BE2C (cell line): Measurements from ENCODE around the gene CTSE.
"Not testable (repeated sequence)": the region's sequence is repeated elsewhere in the genome, so short reads cannot be mapped to it uniquely, and the experiment has no call there.

ENCODE experiments used
- DNase-seq: peaks from one replicate; pipeline ENCODE4 v3.0.0-alpha.2; 2020
- H3K27me3 ChIP-seq: fragments of 250-450 bp; sonication (Bioruptor Pico); 2 replicates; pipeline ENCODE4 v1.5.1; 2020; ENCODE audit warnings: mild to moderate bottlenecking
- H3K36me3 ChIP-seq: fragments of 250-450 bp; sonication (Bioruptor Pico); 2 replicates; pipeline ENCODE4 v1.5.1; 2020; ENCODE audit warnings: mild to moderate bottlenecking
- H3K4me1 ChIP-seq: fragments of 250-450 bp; sonication (Bioruptor Pico); 2 replicates; pipeline ENCODE4 v1.5.1; 2020
- H3K4me3 ChIP-seq: 2 replicates; pipeline ENCODE4 v1.5.1; 2011; ENCODE audit warnings: low read depth, low read length
- H3K9me3 ChIP-seq: fragments of 250-450 bp; sonication (Bioruptor Pico); 2 replicates; pipeline ENCODE4 v1.5.1; 2020
- CTCF ChIP-seq: IDR thresholded peaks from 2 replicates; pipeline ENCODE4 v1.5.1; 2012; ENCODE audit warnings: mild to moderate bottlenecking, low read depth, low read length

CTSE gene

DNA sequence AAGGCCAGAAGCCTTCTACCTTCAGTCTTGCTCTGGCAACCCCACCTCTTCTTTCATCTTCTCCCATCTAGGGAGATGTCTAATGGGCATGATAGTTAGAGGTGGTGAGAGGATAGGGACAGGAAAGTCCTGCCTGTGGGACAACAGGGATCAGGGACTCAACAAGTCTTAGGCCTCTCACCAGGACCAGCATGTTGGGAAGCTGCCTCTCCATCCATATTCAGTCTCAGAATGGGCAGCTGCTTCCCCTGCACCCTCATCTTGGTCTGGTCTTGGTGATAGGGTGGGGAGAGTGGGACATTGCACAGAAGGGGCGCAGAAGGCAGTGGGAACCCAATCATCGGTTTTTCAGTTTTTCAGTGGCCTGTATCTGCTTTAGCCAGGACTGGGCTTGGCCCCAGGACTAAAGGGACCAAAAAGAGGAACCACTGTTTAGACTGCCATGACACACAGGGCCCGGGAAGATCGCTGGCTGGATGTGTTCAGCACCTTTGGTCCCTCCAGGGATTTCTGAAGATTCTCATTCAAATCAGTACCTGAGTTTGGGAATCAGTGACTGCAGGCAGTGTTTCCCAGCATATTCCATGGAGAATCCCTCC is 42.0 kb upstream of the CTSE start:
- no peak for DNase-seq
- H3K9me3 ChIP-seq = no peaks in the 10 kb centered on the region; the same call in 1 of the 2 replicates
- no peaks in the 10 kb centered on the region for H3K36me3 ChIP-seq
- no peak overlapping the region for H3K4me3 ChIP-seq
- H3K27me3 ChIP-seq = peaks cover 18% of the 10 kb centered on the region
- TF ChIP-seq CTCF = no peak
- no peaks in the 10 kb centered on the region for H3K4me1 ChIP-seq

DNA sequence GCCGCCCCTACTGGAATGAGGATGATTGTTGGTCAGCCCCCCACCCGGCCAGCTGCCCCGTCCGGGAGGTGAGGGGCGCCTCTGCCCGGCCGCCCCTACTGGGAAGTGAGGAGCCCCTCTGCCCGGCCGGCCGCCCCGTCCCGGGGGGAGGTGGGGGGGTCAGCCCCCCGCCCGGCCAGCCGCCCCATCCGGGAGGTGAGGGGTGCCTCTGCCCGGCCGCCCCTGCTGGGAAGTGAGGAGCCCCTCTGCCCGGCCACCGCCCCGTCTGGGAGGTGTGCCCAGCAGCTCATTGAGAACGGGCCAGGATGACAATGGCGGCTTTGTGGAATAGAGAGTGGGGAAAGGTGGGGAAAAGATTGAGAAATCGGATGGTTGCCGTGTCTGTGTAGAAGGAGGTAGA is 40.8 kb upstream of the CTSE start:
- not testable (repeated sequence) for H3K4me3 ChIP-seq, H3K4me1 ChIP-seq, H3K9me3 ChIP-seq, H3K36me3 ChIP-seq, DNase-seq
- peaks cover 16% of the 10 kb centered on the region for H3K27me3 ChIP-seq

DNA sequence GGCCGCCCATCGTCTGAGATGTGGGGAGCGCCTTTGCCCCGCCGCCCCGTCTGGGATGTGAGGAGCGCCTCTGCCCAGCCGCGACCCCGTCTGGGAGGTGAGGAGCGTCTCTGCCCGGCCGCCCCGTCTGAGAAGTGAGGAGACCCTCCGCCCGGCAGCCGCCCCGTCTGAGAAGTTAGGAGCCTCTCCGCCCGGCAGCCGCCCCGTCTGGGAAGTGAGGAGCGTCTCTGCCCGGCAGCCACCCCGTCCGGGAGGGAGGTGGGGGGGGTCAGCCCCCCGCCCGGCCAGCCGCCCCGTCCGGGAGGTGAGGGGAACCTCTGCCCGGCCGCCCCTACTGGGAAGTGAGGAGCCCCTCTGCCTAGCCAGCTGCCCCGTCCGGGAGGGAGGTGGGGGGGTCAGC is 40.3 kb upstream of the CTSE start:
- H3K4me1 ChIP-seq, H3K4me3 ChIP-seq, H3K9me3 ChIP-seq, H3K36me3 ChIP-seq, DNase-seq: not testable (repeated sequence)
- H3K27me3 ChIP-seq = peaks cover 16% of the 10 kb centered on the region

DNA sequence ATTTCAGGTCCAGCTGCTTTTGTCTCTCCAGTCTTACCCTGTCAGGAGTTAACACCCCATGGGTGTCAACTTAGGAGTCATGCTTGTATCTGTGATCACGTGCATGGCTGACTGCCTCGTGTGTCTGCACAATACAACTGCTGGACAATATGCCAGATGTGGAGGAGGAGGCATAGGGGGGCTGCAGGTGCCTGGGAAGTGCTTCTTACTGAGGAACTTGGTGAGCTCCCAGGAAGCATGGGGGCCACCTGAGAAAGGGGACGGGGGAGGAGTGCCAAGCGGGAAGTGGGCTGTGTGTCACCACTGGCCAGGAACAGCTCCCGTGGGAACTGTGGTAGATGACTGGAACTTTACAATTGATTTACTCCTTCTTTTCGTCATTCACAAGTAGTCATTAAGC is 38.8 kb upstream of the CTSE start:
- H3K4me1 ChIP-seq = no peaks in the 10 kb centered on the region
- no peak for TF ChIP-seq CTCF
- peaks cover 5% of the 10 kb centered on the region for H3K27me3 ChIP-seq

GRCh38 chr1:206060844-206061243 is 37.1 kb upstream of the CTSE start:
- H3K4me3 ChIP-seq = no peak overlapping the region
- H3K27me3 ChIP-seq = no peaks in the 10 kb centered on the region
- no peaks in the 10 kb centered on the region; the same call in 1 of the 2 replicates for H3K9me3 ChIP-seq
- DNase-seq = no peak
- H3K36me3 ChIP-seq = no peaks in the 10 kb centered on the region
- TF ChIP-seq CTCF = no peak
- H3K4me1 ChIP-seq = no peaks in the 10 kb centered on the region

More for the DNA sequence above, 38.8 kb upstream of the CTSE start:
- Histone ChIP-seq H3K36me3 (no peaks in the 10 kb centered on the region), H3K9me3 (no peaks in the 10 kb centered on the region; the same call in 1 of the 2 replicates), H3K4me3 (no peak overlapping the region)
- DNase-seq = no peak

- H3K4me1 ChIP-seq = no peaks in the 10 kb centered on the region
- no peak overlapping the region for H3K4me3 ChIP-seq
- DNase-seq = no peak
- H3K36me3 ChIP-seq = no peaks in the 10 kb centered on the region
- no peak for TF ChIP-seq CTCF
- no peaks in the 10 kb centered on the region for H3K27me3 ChIP-seq
- H3K9me3 ChIP-seq = no peaks in the 10 kb centered on the region; the same call in 1 of the 2 replicates
These were observed 35.7 kb upstream of the CTSE start for GRCh38 chr1:206059355-206059915.

DNA sequence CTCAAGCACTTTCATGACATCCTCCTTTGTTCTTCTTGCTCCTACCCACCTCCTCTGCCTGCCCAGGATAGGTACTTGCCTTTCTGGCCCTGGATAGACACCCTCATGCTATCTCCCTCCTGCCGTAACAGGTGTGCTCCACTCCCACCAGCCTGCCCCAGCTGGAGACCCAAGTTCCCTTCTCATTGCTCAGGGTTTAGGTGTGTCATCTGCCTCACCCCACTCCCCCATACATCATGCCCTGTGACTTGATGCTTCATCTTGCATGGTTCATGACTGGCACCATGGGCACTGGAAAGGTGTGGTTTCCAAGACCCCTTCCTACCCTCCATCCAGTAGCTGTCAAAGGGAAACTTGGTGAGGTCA is 35.2 kb upstream of the CTSE start:
- H3K36me3 ChIP-seq = no peaks in the 10 kb centered on the region
- H3K4me1 ChIP-seq = no peaks in the 10 kb centered on the region
- no peak for TF ChIP-seq CTCF
- H3K27me3 ChIP-seq = no peaks in the 10 kb centered on the region
- DNase-seq = no peak
- no peak overlapping the region for H3K4me3 ChIP-seq
- no peaks in the 10 kb centered on the region; the same call in 1 of the 2 replicates for H3K9me3 ChIP-seq

- H3K36me3 ChIP-seq, H3K4me1 ChIP-seq, H3K9me3 ChIP-seq, H3K27me3 ChIP-seq, H3K4me3 ChIP-seq, DNase-seq: not testable (repeated sequence)
These were observed 34.7 kb upstream of the CTSE start for GRCh38 chr1:206058289-206058926.

DNA sequence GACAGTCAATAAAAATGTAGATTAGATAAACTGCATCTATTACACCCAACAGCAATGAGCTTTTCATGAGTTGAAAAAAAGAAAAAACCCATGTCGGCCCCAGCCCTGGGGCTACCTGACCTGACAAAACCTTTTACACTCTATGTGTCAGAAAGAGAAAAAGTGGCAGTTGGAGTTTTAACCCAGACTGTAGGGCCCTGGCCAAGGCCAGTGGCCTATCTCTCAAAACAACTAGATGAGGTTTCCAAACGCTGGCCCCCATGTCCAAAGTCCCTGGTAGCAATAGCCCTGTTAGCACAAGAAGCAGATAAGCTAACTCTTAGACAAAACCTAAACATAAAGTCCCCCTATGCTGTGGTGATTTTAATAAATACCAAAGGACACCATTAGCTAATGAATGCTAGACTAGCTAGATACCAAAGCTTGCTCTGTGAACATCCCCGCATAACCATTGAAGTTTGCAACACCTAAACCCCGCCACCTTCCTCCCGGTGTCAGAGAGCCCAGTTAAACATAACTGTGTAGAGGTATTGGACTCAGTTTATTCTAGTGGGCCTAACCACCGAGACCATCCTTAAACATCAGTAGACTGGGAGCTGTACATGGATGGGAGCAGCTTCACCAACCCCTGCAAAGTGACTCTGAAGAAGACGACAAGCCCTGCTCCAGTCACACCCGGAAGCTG is 32.1 kb upstream of the CTSE start:
- H3K27me3 ChIP-seq, DNase-seq, H3K4me1 ChIP-seq, H3K36me3 ChIP-seq, H3K9me3 ChIP-seq, H3K4me3 ChIP-seq: not testable (repeated sequence)
